SK-N-SH treated with all-trans-retinoic acid at 6 μM for 48 hours (cell line): Measurements from ENCODE around the gene CUBN.

Experiments used
- CSDC2 ChIP-seq: fragments of 250-450 bp; sonication (Bioruptor Pico); IDR thresholded peaks from 2 replicates; pipeline ENCODE4 v1.5.0; 2020; ENCODE audit warnings: mild to moderate bottlenecking, moderate library complexity
- ZNF565 ChIP-seq: fragments of 450-650 bp; formaldehyde crosslinking; conservative IDR thresholded peaks from 2 replicates; pipeline ENCODE4 v1.5.0; 2020; ENCODE audit warnings: low read depth, mild to moderate bottlenecking, moderate library complexity

DNA sequence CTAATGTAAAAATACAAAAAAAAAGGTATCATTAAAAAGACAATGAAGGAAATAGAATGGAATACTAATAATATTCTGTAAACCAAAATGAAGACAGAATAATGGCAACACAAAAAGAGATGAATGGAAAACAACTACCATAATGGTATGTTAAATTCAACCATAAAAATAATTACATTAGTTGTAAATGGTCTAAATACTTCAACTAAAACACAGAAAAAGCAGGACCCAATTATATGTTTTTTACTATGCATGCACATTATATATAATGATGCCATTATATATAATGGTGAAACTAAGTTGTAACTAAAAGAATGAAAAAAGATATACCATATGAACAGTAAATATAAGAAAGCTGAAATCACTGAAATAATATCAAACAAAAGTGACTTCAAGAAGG, 76.5 kb downstream of the CUBN start:
- TF ChIP-seq CSDC2 (CRISPR knock-in tag): no peak
- no peak for TF ChIP-seq ZNF565 (CRISPR knock-in tag)
